Keratinocyte (primary cell): ENCODE data around the gene PLAC1. TPM values are rescaled to one million over a fixed set of nuclear protein-coding genes. Genes with fewer than 3 reads are reported as not detected.

Experiments used
- DNase-seq: peaks from one replicate; pipeline ENCODE4 v3.0.0-alpha.2; 2011; ENCODE audit warnings: low read depth, missing footprints, low spot score
- FAIRE-seq: peaks from 2 replicates; lab custom pipeline; 2011; peaks lifted over from hg19 to GRCh38; lab: Jason Lieb, UNC
- H2AFZ ChIP-seq: 2 replicates; pipeline ENCODE4 v1.6.0; 2012; ENCODE audit warnings: low read length, control low read depth, inconsistent platforms; ENCODE audit not compliant: control insufficient read depth
- H3K27ac ChIP-seq: 2 replicates; pipeline ENCODE4 v1.5.1; 2011; ENCODE audit warnings: low read length; ENCODE audit not compliant: control insufficient read depth, insufficient read depth
- H3K27me3 ChIP-seq: 3 replicates; pipeline ENCODE4 v1.6.0; 2011; ENCODE audit warnings: low read length; ENCODE audit not compliant: control insufficient read depth, insufficient read depth; ENCODE audit errors: extremely low read depth
- H3K36me3 ChIP-seq, 2 experiments: 2 replicates in 1 of 2; 3 replicates in 1 of 2; pipeline ENCODE4 v1.5.1; 2011; ENCODE audit warnings: low read length in 2 of 2, mild to moderate bottlenecking in 1 of 2; ENCODE audit not compliant: control insufficient read depth in 2 of 2, insufficient read depth in 2 of 2; ENCODE audit errors: extremely low read depth in 1 of 2
- H3K4me1 ChIP-seq: 3 replicates; pipeline ENCODE4 v1.5.1; 2011; ENCODE audit warnings: low read length; ENCODE audit not compliant: control insufficient read depth, insufficient read depth; ENCODE audit errors: extremely low read depth
- H3K4me2 ChIP-seq: 3 replicates; pipeline ENCODE4 v1.6.0; 2011; ENCODE audit warnings: low read depth, low read length; ENCODE audit not compliant: control insufficient read depth, insufficient read depth; ENCODE audit errors: extremely low read depth
- H3K4me3 ChIP-seq, 3 experiments: fragments of 200-600 bp in 1 of 3; sonication (generic) in 1 of 3; 2 replicates in 2 of 3; 3 replicates in 1 of 3; pipeline ENCODE4 v1.5.1; 2011 to 2016; ENCODE audit warnings: low read length in 3 of 3, mild to moderate bottlenecking in 3 of 3, control low read depth in 2 of 3, inconsistent platforms in 1 of 3, low read depth in 1 of 3, mixed read lengths in 1 of 3, mixed run types in 1 of 3, moderate library complexity in 1 of 3; ENCODE audit not compliant: control insufficient read depth in 2 of 3, insufficient read depth in 2 of 3; ENCODE audit errors: extremely low read depth in 1 of 3
- H3K79me2 ChIP-seq: 2 replicates; pipeline ENCODE4 v1.6.0; 2012; ENCODE audit warnings: low read length; ENCODE audit not compliant: control insufficient read depth, insufficient read depth
- H3K9ac ChIP-seq: 3 replicates; pipeline ENCODE4 v1.6.0; 2011; ENCODE audit warnings: low read length; ENCODE audit not compliant: control insufficient read depth, insufficient read depth; ENCODE audit errors: extremely low read depth
- H3K9me1 ChIP-seq: 3 replicates; pipeline ENCODE4 v1.6.0; 2011; ENCODE audit warnings: low read length; ENCODE audit not compliant: control insufficient read depth, insufficient read depth; ENCODE audit errors: extremely low read depth
- H3K9me3 ChIP-seq: 2 replicates; pipeline ENCODE4 v1.5.1; 2012; ENCODE audit warnings: low read depth, low read length; ENCODE audit not compliant: control insufficient read depth
- H4K20me1 ChIP-seq: 3 replicates; pipeline ENCODE4 v1.6.0; 2011; ENCODE audit warnings: low read length; ENCODE audit not compliant: control insufficient read depth, insufficient read depth; ENCODE audit errors: extremely low read depth
- EZH2 ChIP-seq: IDR thresholded peaks from one replicate; pipeline ENCODE4 v1.6.1; 2012; ENCODE audit warnings: inconsistent platforms, mild to moderate bottlenecking, low read length, moderate library complexity
- dilution Hi-C: fragments of 300-500 bp; cut with MboI; formaldehyde crosslinking; loops from one replicate; pipeline ENCODE4 v1.7.0; 2020; ENCODE audit warnings: low sequenced_read_pairs; ENCODE audit not compliant: extremely low pct_ligation_motif_present
- polyA plus RNA-seq, 5 experiments: library from polyadenylated mRNA; depleted of rRNA in 3 of 5; stranded (reverse) in 3 of 5; stranded (forward) in 1 of 5; unstranded in 1 of 5; fragments of >200 nt; gene quantifications; 1 replicate in 1 of 5; 2 replicates in 3 of 5; 3 replicates in 1 of 5; pipeline versions ENCODE4 v1.2.1 to v1.2.3, GENCODE V29; 2011 to 2012; ENCODE audit warnings: missing spikeins in 2 of 5, low read depth in 1 of 5, low replicate concordance in 1 of 5
- TF ChIP-seq, protein P1 (sequence below), 3 experiments: IDR thresholded peaks in 1 of 3; conservative IDR thresholded peaks in 1 of 3; optimal IDR thresholded peaks in 1 of 3; 2 replicates in 2 of 3; 3 replicates in 1 of 3; pipeline versions ENCODE3 to v1.5.1; 2011; ENCODE audit warnings: low read length in 3 of 3, mild to moderate bottlenecking in 3 of 3, moderate library complexity in 2 of 3, control low read depth in 1 of 3, inconsistent platforms in 1 of 3; ENCODE audit not compliant: insufficient read depth in 2 of 3; ENCODE audit errors: extremely low read depth in 1 of 3

The PLAC1 gene
- polyA plus RNA-seq, 1 donor (not counting 4 experiments of a cell fraction or from before 2014, with no cell fraction given): 8.5 TPM

DNA sequence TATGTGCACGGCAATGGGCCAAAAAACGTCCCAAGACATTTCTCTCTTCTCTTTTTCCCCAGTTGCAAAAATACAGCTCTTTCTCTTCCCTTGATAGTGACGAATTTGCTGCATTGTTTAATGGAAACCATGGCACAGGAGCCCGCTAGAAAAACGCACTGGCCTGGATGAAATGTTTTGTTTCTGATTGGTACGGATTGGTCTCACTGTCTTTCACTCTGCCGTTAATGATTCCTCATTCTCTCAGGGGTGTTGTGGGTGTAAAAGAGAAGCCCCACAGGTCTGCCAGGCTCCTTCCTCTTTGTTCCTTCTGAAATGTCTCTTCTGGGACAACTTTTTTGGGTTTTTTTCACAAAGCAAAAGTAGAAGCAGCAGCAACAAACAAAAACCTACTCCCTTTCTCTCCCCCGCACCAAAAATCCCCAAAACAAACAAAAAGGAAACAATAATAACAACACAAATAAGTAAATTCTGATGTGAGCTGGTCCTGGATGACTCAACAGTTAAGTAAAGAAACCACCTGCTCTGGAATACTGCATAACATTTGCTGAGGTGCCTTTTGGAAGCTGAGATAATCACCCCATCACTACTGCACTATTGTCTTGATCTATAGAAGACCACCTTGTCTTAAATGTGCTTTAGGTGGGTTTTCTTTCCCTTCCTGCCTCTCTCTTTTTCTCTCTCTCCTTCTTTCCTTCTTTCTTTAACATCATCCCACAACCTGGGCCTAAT, 89.8 kb downstream of the PLAC1 start:
- dilution Hi-C loops: no loop called here
- no peak for FAIRE-seq

DNA sequence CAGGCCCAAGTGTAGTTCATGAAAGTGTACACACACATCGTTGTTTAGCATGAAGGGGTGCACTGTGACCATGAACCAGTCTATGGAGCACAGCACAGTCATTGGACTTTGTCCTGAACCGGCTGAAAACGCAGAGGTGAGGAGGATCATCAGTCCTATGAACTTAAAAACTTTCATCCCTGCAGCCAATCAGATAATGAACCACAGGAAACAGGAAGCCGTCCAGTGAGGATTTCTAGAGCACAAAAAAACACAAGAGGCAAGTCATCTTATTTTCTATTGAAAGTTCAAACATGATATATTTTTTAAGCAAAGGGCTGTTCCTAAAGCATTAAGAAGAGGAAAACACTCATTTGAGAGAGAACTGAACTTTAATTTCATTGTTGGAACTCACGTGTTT, 91.8 kb downstream of the PLAC1 start:
- Histone ChIP-seq H3K9me1 (no peaks in the 10 kb centered on the region), H3K4me2 (no peak overlapping the region), H4K20me1 (no peaks in the 10 kb centered on the region), H3K27ac (no peak overlapping the region), H2AFZ (no peak overlapping the region), H3K9me3 (no peaks in the 10 kb centered on the region), H3K36me3 (no peaks in the 10 kb centered on the region), H3K4me1 (no peaks in the 10 kb centered on the region), H3K4me3 (no peak overlapping the region), H3K9ac (no peak overlapping the region), H3K79me2 (no peaks in the 10 kb centered on the region), H3K27me3 (no peaks in the 10 kb centered on the region)
- no peak for TF ChIP-seq EZH2
- TF ChIP-seq, protein P1, sequence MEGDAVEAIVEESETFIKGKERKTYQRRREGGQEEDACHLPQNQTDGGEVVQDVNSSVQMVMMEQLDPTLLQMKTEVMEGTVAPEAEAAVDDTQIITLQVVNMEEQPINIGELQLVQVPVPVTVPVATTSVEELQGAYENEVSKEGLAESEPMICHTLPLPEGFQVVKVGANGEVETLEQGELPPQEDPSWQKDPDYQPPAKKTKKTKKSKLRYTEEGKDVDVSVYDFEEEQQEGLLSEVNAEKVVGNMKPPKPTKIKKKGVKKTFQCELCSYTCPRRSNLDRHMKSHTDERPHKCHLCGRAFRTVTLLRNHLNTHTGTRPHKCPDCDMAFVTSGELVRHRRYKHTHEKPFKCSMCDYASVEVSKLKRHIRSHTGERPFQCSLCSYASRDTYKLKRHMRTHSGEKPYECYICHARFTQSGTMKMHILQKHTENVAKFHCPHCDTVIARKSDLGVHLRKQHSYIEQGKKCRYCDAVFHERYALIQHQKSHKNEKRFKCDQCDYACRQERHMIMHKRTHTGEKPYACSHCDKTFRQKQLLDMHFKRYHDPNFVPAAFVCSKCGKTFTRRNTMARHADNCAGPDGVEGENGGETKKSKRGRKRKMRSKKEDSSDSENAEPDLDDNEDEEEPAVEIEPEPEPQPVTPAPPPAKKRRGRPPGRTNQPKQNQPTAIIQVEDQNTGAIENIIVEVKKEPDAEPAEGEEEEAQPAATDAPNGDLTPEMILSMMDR (optimal IDR thresholded peaks at IDR 0.05 in 1 of 3, IDR thresholded peaks at IDR 0.05 in 1 of 3, conservative IDR thresholded peaks at IDR 0.05 in 1 of 3; ENCODE audit: extremely low read depth in 1 of 3, insufficient read depth in 2 of 3, low read length in 3 of 3): no peak
- dilution Hi-C loops: no loop called here
- no peak for FAIRE-seq
- no peak for DNase-seq

More for the DNA sequence above, 89.8 kb downstream of the PLAC1 start:
- Histone ChIP-seq H3K9me3 (no peaks in the 10 kb centered on the region), H3K27me3 (no peaks in the 10 kb centered on the region), H3K27ac (no peak overlapping the region), H3K9me1 (no peaks in the 10 kb centered on the region), H3K4me3 (no peak overlapping the region), H3K36me3 (no peaks in the 10 kb centered on the region), H2AFZ (no peak overlapping the region), H3K79me2 (no peaks in the 10 kb centered on the region), H4K20me1 (no peaks in the 10 kb centered on the region), H3K4me1 (peaks cover 5% of the 10 kb centered on the region), H3K9ac (no peak overlapping the region), H3K4me2 (no peak overlapping the region)
- TF ChIP-seq EZH2: no peak
- TF ChIP-seq, protein P1 (optimal IDR thresholded peaks at IDR 0.05 in 1 of 3, IDR thresholded peaks at IDR 0.05 in 1 of 3, conservative IDR thresholded peaks at IDR 0.05 in 1 of 3; ENCODE audit: extremely low read depth in 1 of 3, insufficient read depth in 2 of 3, low read length in 3 of 3): no peak
- DNase-seq: no peak
